Heart left ventricle (tissue), 16 donors: Measurements from ENCODE around the gene PDZD8. TPM values are rescaled to one million over a fixed set of nuclear protein-coding genes. Genes with fewer than 3 reads are reported as not detected.

Experiments
- ATAC-seq, 4 donors: fragments of 200-7000 bp; cut with Tn5 transposase; one replicate each; pipeline ENCODE4 v1.9.1; 2020 to 2022; ENCODE audit warnings: moderate library complexity in 4 of 4, mild to moderate bottlenecking in 3 of 4, moderate number of reproducible peaks in 1 of 4
- DNase-seq, 5 donors: peaks; one replicate each; pipeline ENCODE4 v3.0.0-alpha.2; 2020
- H3K27ac ChIP-seq, 12 donors: fragments of 200-600 bp; sonication (generic) in 4 of 12; one replicate each; pipeline versions ENCODE4 v1.5.0 to v1.8.0; 2016 to 2022; ENCODE audit warnings: mild to moderate bottlenecking in 2 of 12
- H3K27me3 ChIP-seq, 9 donors: fragments of 200-600 bp; sonication (generic) in 2 of 9; one replicate each; pipeline versions ENCODE4 v1.5.1 to v1.8.0; 2016 to 2022; ENCODE audit warnings: mild to moderate bottlenecking in 3 of 9
- H3K36me3 ChIP-seq, 9 donors: fragments of 200-600 bp; sonication (generic) in 2 of 9; one replicate each; pipeline versions ENCODE4 v1.5.0 to v1.8.0; 2018 to 2022; ENCODE audit warnings: mild to moderate bottlenecking in 2 of 9
- H3K4me1 ChIP-seq, 12 donors: fragments of 200-600 bp; sonication (generic) in 4 of 12; one replicate each; pipeline versions ENCODE4 v1.5.0 to v1.8.0; 2016 to 2022; ENCODE audit warnings: mild to moderate bottlenecking in 3 of 12
- H3K4me3 ChIP-seq, 12 donors: fragments of 200-600 bp; sonication (generic) in 4 of 12; one replicate each; pipeline versions ENCODE4 v1.5.0 to v1.8.0; 2017 to 2022; ENCODE audit warnings: mild to moderate bottlenecking in 9 of 12, moderate library complexity in 4 of 12
- H3K9me3 ChIP-seq, 12 donors: fragments of 200-600 bp; sonication (generic) in 4 of 12; one replicate each; pipeline versions ENCODE4 v1.5.0 to v1.8.0; 2016 to 2022; ENCODE audit warnings: mild to moderate bottlenecking in 1 of 12
- CTCF ChIP-seq, 12 donors: fragments of 200-600 bp; sonication (generic) in 4 of 12; IDR thresholded peaks; one replicate each; pipeline versions ENCODE4 v1.5.0 to v1.8.0; 2018 to 2022; ENCODE audit warnings: antibody characterized with exemption in 12 of 12, mild to moderate bottlenecking in 5 of 12
- POLR2A ChIP-seq, 2 donors: fragments of 450-650 bp; IDR thresholded peaks; one replicate each; pipeline ENCODE4 v1.6.1; 2017; ENCODE audit warnings: antibody characterized with exemption in 2 of 2, mild to moderate bottlenecking in 2 of 2, moderate library complexity in 2 of 2
- WGBS, 4 donors: extraction: QIAGEN DNeasy Blood & Tissue Kit in 2 of 4; methylation state at CpG; one replicate each; pipeline versions ENCODE4 v1.1.5 to v1.1.7; 2013 to 2018; 5-methylcytosine and 5-hydroxymethylcytosine counted together
- intact Hi-C, 10 donors: fragments of 100-400 bp; cut with DNase I; formaldehyde crosslinking; loops; one replicate each; pipeline versions ENCODE4 v1.11.1 to v1.14.2; 2022
- polyA plus RNA-seq, 2 donors: library from polyadenylated mRNA; stranded (reverse); fragments of 200-250 nt; gene quantifications; one replicate each; pipeline ENCODE4 v1.2.3, GENCODE V29; 2013
- total RNA-seq, 9 donors: library from RNA; depleted of rRNA in 2 of 9; stranded (reverse); fragments of >200 nt in 2 of 9; fragmentation: NEBNext Ultra II Directional in 3 of 9; extraction: Animal tissue kit (Norgen Biotek cat#: 25700) in 3 of 9; gene quantifications; one replicate each; pipeline versions ENCODE4 v1.1.0 to v1.2.4, GENCODE V29; 2016 to 2023
- donor health status: ischemic (EF 13 %, LVEDD 7.1; RV severe dilation, severe dysfunction).
- donor health status: healthy with polysubstance abuse.
- donor health status: DM: no; HTN: yes; CAD: no.
- donor health status: DM: no; HTN: no; CAD: no.
- donor health status: ischemic (EF 25% LVEDD 6.9; RV normal size, moderate dysfunction).
- donor health status: ischemic (EF 25% LVEDD 5.7; RV mildly dilated, moderate dysfunction).
- donor health status: healthy.
- donor health status: DM: yes; HTN: yes; CAD: no.
- donor health status: ischemic (EF 35%, LVEDD 5.7; RV mildly dilated, moderate dysfunction).
- donor health status: nonischemic (EF 11% LVEDD 7.7; RV severe dilation, severe dysfunction).
- donor health status: DM: yes; HTN: yes; CAD: no.
- donor health status: PGD.
- donor health status: ischemic (EF 29% LVEDD 5.4; RV normal size, mild dysfunction).
- donor health status: nonischemic (EF 23%, LVEDD 6.1; RV moderate dilation, normal function).

Gene PDZD8
- total and polyA plus RNA-seq, 11 donors, result 2.0 to 37.2 (median 24.1) TPM

GRCh38 chr10:117284716-117285494 is 90.3 kb downstream of the PDZD8 start:
- Histone ChIP-seq H3K36me3 (peaks cover 0 to 63% (median 47%) of the 10 kb centered on the region in 9 donors), H3K4me3 (no peak overlapping the region), H3K27me3 (no peaks in the 10 kb centered on the region), H3K27ac (no peak overlapping the region), H3K9me3 (no peaks in the 10 kb centered on the region), H3K4me1 (no peaks in the 10 kb centered on the region)
- TF ChIP-seq POLR2A (IDR thresholded peaks at IDR 0.05) (no peak), CTCF (IDR thresholded peaks at IDR 0.05) (no peak)
- intact Hi-C loops, result no loop called here
- DNase-seq, result no peak
- WGBS, 4 donors, result 79 to 89% (median 86%) methylated on average over 12 of the region's 12 CpGs
- no peak for ATAC-seq

GRCh38 chr10:117277675-117278074 is 97.6 kb downstream of the PDZD8 start:
- 93 to 97% (median 95%) methylated on average over 2 of the region's 2 CpGs for WGBS, 4 donors

GRCh38 chr10:117275121-117275520 is 100.1 kb downstream of the PDZD8 start:
- no peak overlapping the region for H3K4me3 ChIP-seq
- peaks cover 0 to 3% (median 0%) of the 10 kb centered on the region in 12 donors for H3K4me1 ChIP-seq
- no peak for ATAC-seq
- DNase-seq, result no peak
- peaks cover 0 to under 1% (median 0%) of the 10 kb centered on the region in 9 donors for H3K36me3 ChIP-seq
- intact Hi-C loops, result no loop called here
- no peaks in the 10 kb centered on the region for H3K27me3 ChIP-seq
- no peaks in the 10 kb centered on the region for H3K9me3 ChIP-seq
- no peak overlapping the region for H3K27ac ChIP-seq
- no peak for TF ChIP-seq CTCF (IDR thresholded peaks at IDR 0.05)
- TF ChIP-seq POLR2A (IDR thresholded peaks at IDR 0.05), result no peak
- 68 to 70% (median 69%) methylated on average over 3 of the region's 3 CpGs for WGBS, 4 donors

More at GRCh38 chr10:117277675-117278074, 97.6 kb downstream of the PDZD8 start:
- Histone ChIP-seq H3K4me3 (no peak overlapping the region), H3K4me1 (peaks cover 0 to 3% (median 0%) of the 10 kb centered on the region in 12 donors), H3K27ac (no peak overlapping the region), H3K27me3 (no peaks in the 10 kb centered on the region), H3K36me3 (peaks cover 0 to 4% (median 0%) of the 10 kb centered on the region in 9 donors), H3K9me3 (no peaks in the 10 kb centered on the region)
- no peak for DNase-seq
- ATAC-seq, result no peak
- TF ChIP-seq POLR2A (IDR thresholded peaks at IDR 0.05) (no peak), CTCF (IDR thresholded peaks at IDR 0.05) (no peak)
- intact Hi-C loops, result no loop called here

GRCh38 chr10:117274509-117274908 is 100.7 kb downstream of the PDZD8 start:
- no peaks in the 10 kb centered on the region for H3K27me3 ChIP-seq
- no peaks in the 10 kb centered on the region for H3K9me3 ChIP-seq
- no peaks in the 10 kb centered on the region for H3K36me3 ChIP-seq
- no peak for TF ChIP-seq POLR2A (IDR thresholded peaks at IDR 0.05)
- TF ChIP-seq CTCF (IDR thresholded peaks at IDR 0.05), result no peak
- H3K27ac ChIP-seq, result no peak overlapping the region
- peaks cover 0 to 3% (median 0%) of the 10 kb centered on the region in 12 donors for H3K4me1 ChIP-seq
- no peak for ATAC-seq
- H3K4me3 ChIP-seq, result no peak overlapping the region
- DNase-seq, result no peak
- 89 to 93% (median 92%) methylated on average over 5 of the region's 5 CpGs for WGBS, 4 donors
- intact Hi-C loops, result no loop called here
